Lower leg skin (tissue), 4 donors: ENCODE data around the gene CA12. TPM values are rescaled to one million over a fixed set of nuclear protein-coding genes. Genes with fewer than 3 reads are reported as not detected.

Experiments
- DNase-seq, 2 donors: peaks; one replicate each; pipeline ENCODE4 v3.0.0-alpha.2; 2019; ENCODE audit warnings: low spot score in 2 of 2
- H3K4me3 ChIP-seq: fragments of 200-600 bp; sonication (generic); 2 replicates; pipeline ENCODE4 v1.5.1; 2017; ENCODE audit warnings: mild to moderate bottlenecking, low read depth; ENCODE audit not compliant: poor library complexity, severe bottlenecking
- CTCF ChIP-seq, 3 donors: fragments of 450-650 bp; IDR thresholded peaks; one replicate each; pipeline ENCODE4 v1.5.1; 2016; ENCODE audit warnings: antibody characterized with exemption in 3 of 3, mild to moderate bottlenecking in 3 of 3, moderate library complexity in 2 of 3
- POLR2A ChIP-seq, 2 donors: fragments of 450-650 bp; IDR thresholded peaks; one replicate each; pipeline ENCODE4 v1.6.1; 2016 to 2017; ENCODE audit warnings: antibody characterized with exemption in 2 of 2, mild to moderate bottlenecking in 1 of 2, moderate library complexity in 1 of 2
- WGBS, 2 donors: methylation state at CpG; one replicate each; pipeline ENCODE4 v1.1.5; 2018; 5-methylcytosine and 5-hydroxymethylcytosine counted together
- intact Hi-C: fragments of 100-400 bp; cut with DNase I; formaldehyde crosslinking; loops from one replicate; pipeline ENCODE4 v1.15.0; 2023; ENCODE audit warnings: low total_unique reads
- total RNA-seq, 4 donors: library from RNA; depleted of rRNA; stranded (reverse); fragments of >200 nt; gene quantifications; one replicate each; pipeline ENCODE4 v1.1.0, GENCODE V29; 2016

Gene CA12
- total RNA-seq, 4 donors from 2014 or later = 144 to 253 (median 213) TPM

GRCh38 chr15:63364399-63365272, 17.0 kb downstream of the CA12 start:
- intact Hi-C loops = no loop called here
- TF ChIP-seq CTCF (IDR thresholded peaks at IDR 0.05) = no peak
- TF ChIP-seq POLR2A (IDR thresholded peaks at IDR 0.05) = no peak
- DNase-seq = no peak
- WGBS, 2 donors = 62 to 64% methylated on average over 11 of the region's 11 CpGs
- no peak overlapping the region for H3K4me3 ChIP-seq

DNA sequence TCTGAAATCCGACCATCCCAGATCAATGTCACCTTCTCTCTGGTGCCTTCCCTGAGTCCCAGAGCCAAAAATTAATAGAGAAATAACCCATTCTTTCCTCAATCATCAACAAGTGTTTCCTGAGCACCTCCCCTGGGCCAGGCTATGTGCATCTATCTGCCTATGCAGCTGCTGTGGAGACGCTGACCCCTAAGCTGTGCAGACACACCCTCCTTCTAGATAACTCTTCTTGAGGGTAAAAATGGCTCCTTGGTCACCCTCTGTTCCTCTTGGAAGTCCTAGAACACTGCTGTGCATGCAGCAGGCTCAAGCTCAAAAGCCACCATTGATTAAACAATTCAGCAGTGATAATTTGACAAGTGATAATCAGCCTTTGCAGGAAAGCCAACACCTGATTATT, 18.4 kb downstream of the CA12 start:
- TF ChIP-seq CTCF (IDR thresholded peaks at IDR 0.05) (no peak), POLR2A (IDR thresholded peaks at IDR 0.05) (no peak)
- intact Hi-C loops = no loop called here
- H3K4me3 ChIP-seq = no peak overlapping the region
- 80 to 84% methylated on average over 2 of the region's 2 CpGs for WGBS, 2 donors
- DNase-seq = no peak

GRCh38 chr15:63362885-63363284, 18.8 kb downstream of the CA12 start:
- WGBS, 2 donors = 84 to 88% methylated on average over 7 of the region's 7 CpGs
- no peak overlapping the region for H3K4me3 ChIP-seq
- no peak for DNase-seq
- intact Hi-C loops = no loop called here
- TF ChIP-seq CTCF (IDR thresholded peaks at IDR 0.05) = no peak
- TF ChIP-seq POLR2A (IDR thresholded peaks at IDR 0.05) = no peak

DNA sequence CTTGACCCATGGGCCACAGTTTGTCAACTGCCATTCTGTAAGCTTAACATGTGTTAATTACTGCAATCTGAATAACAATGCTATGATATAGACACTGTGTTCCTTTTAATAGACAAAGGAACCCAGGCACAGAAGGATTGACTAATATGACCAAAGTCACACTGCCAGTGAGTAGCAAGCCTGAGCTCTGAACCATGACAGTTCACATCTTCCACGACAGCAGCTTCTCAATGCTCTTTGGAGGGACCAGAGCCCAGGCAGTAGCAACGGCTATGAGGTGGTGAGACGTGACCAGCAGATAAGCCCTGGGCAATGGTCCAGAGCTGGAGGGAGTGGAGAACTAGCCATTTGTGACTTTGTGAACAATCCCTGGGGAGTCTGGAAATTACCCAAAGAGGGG, 19.4 kb downstream of the CA12 start:
- no peak for DNase-seq
- 66 to 69% methylated on average over 3 of the region's 3 CpGs for WGBS, 2 donors
- intact Hi-C loops = no loop called here
- no peak overlapping the region for H3K4me3 ChIP-seq
- TF ChIP-seq CTCF (IDR thresholded peaks at IDR 0.05) (no peak), POLR2A (IDR thresholded peaks at IDR 0.05) (no peak)

- no peak for DNase-seq
- intact Hi-C loops = no loop called here
- WGBS, 2 donors = 50 to 60% methylated on average over 4 of the region's 4 CpGs
- TF ChIP-seq POLR2A (IDR thresholded peaks at IDR 0.05) (no peak), CTCF (IDR thresholded peaks at IDR 0.05) (no peak)
- no peak overlapping the region for H3K4me3 ChIP-seq
Measured at GRCh38 chr15:63360170-63360569, 21.5 kb downstream of the CA12 start.
